ENCODE measurements around the gene SPSB2.

GRCh38 chr12:6871052-6871957 is 1.8 kb downstream of the SPSB2 start:
- TF ChIP-seq POLR2A (IDR thresholded peaks at IDR 0.05; ENCODE audit: low read length) (peak; percentile 62), GATA1 (IDR thresholded peaks at IDR 0.05; ENCODE audit: low read depth, low read length) (no peak)
